GM18526 (cell line): ENCODE data around the gene MCM8.

Experiments
- POLR2A ChIP-seq: IDR thresholded peaks from 3 replicates; pipeline ENCODE4 v1.6.1; 2011; ENCODE audit not compliant: insufficient read length; ENCODE audit errors: extremely low read depth

Gene MCM8

DNA sequence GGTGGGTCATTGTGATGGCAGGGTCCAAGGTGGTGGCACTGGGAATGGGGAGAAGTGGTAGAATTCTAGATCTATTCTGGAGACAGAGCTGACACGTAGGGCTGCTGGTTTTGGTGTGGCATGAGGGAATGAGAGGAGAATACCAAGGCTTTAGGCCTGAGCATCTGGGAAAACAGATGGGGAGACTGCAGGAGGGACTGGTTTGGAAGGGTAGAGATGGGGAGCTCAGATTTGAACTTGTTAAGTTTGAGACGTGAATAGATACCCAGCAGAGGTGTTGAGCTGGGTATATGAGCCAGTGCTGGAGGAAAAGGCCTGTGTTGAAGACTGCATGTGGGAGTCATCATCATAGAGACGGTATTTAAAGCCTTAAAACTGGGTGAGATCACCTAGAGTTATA lies 17.7 kb upstream of the MCM8 start:
- TF ChIP-seq POLR2A: no peak

- TF ChIP-seq POLR2A: no peak
Observed at GRCh38 chr20:5933802-5934436, 16.5 kb upstream of the MCM8 start.

GRCh38 chr20:5935384-5935783 lies 15.1 kb upstream of the MCM8 start:
- no peak for TF ChIP-seq POLR2A

DNA sequence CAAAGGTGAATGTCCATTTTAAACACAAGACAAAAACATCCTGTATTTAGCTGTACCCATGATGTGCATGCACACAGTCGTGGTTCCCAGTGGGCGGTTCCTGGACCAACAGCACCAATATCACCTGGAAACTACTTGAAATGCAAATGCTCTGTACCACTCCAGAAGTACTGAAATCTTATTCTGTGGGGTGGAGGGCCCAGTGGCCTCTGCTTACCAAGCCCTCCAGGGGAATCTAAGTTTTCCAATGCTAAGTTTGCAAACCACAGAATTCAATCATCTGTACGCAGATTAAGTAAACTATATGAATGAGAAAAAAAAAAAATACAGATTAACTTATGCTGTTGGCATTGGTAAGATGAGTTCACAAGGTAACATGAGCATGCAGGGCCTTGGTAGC lies 14.2 kb upstream of the MCM8 start:
- TF ChIP-seq POLR2A: no peak

DNA sequence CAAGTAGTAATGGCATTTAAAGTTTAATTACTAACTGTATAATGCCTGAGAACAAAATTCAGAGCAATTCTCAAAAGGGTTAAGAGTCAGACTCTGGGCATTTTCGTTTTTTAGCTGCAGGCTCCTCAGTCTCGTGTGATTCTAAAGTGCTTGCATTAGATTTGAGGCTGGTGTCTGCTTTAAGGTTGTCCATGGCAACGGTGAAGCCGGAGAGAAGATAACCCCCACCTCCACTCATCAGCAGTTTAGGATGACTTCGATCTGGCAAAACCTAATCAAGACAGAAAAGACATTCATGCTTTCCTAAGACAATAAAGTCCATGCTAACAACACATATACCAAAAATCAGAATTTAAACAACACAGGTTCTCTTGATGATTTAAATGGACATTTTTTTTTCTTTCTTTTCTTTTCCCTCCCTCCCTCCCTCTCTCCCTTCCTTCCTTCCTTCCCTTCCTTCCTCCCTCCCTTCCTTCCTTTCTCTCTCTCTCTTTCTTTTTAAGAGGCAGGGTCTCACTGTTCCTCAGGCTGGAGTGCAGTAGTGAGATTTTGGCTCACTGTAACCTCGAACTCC lies 11.9 kb upstream of the MCM8 start:
- no peak for TF ChIP-seq POLR2A

GRCh38 chr20:5945963-5946362 lies 4.5 kb upstream of the MCM8 start:
- no peak for TF ChIP-seq POLR2A

DNA sequence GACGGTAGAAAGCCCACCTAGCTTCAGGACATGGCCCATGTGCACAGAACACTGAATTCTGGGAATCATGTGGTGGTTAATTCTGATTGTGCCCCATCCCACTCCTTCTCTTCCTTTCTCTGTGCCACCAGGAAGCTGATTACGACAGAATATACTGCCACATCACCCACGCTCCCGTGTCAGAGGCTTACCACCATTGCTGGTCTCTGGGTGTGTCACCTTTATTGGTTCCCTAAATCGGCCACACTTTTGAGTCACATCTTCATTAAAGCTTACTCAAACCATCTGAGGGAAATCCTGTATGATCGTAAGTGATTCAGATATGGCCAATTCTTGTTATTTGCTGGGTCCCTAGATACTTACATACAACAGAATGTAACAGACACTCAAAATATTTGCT lies 3.2 kb upstream of the MCM8 start:
- TF ChIP-seq POLR2A: no peak

DNA sequence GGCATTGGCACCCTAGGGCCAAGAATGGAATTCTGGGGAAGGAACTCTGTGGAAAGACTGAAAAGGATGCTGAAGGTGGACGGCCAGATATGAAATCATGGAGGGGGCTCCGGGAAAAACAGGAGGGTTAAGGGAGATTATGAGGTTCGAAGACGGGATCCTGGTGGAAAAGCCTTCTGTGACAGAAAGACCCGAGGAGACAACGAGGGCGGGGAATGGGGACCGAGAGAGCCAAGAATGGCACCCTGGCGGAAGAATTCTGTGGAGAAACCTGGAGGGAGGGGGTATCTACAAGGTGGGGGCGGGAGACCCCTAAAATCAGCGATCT lies 545 bp upstream of the MCM8 start:
- TF ChIP-seq POLR2A: no peak

DNA sequence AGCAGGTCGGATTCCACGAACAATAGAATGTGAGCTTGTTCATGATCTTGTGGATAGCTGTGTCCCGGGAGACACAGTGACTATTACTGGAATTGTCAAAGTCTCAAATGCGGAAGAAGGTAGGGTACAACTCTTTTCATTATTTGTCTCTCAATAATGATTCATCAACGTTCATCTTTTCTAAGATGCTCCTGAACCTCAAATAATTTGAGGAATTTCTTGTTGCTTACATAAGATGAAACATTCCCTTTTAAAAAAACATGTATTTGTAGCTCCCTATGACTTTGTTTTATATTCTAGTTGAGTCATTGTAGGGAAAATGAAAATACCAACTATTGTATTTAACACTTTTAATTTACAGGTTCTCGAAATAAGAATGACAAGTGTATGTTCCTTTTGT lies 17.0 kb downstream of the MCM8 start:
- TF ChIP-seq POLR2A: no peak

DNA sequence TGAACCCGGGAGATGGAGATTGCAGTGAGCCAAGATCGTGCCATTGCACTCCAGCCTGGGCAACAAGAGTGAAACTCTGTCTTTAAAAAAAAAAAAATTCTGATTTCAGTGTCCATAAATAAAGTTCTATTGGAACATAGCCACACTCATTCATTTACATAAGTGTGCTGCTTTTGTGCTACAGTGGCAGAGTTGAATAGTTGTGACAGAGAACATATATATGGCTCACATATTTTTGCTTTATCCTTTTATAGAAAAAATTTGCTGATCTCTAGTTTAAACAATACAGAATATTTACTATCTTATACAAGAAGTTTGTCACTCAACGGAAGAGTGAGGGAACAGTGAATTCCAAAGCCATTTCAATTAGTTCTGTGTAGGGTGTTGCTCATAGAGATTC lies 18.0 kb downstream of the MCM8 start:
- TF ChIP-seq POLR2A: no peak

DNA sequence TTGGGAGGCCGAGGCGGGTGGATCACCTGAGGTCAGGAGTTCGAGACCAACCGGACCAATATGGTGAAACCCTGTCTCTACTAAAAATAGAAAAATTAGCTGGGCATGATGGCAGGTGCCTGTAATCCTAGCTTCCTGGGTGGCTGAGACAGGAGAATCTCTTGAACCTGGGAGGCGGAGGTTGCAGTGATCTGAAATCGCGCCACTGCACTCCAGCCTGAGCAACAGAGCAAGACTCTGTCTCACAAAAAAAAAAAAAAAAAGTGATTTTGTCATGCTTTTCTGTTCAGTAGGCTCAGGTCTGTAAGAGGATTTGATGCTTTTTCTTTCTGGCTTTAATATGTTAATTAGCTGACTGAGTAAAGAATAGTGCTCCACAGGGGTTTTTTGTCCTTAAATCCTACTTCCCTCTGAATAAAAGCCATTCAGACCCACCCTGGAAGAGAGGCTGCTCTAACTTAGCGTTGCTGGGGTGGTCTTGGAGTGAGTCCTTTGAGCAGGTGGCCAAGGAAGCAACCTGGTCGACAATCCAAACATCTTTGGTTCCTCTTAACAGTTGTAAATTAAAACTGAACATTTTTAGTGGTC lies 19.0 kb downstream of the MCM8 start:
- TF ChIP-seq POLR2A: no peak

GRCh38 chr20:5969940-5970339 lies 19.5 kb downstream of the MCM8 start:
- no peak for TF ChIP-seq POLR2A

DNA sequence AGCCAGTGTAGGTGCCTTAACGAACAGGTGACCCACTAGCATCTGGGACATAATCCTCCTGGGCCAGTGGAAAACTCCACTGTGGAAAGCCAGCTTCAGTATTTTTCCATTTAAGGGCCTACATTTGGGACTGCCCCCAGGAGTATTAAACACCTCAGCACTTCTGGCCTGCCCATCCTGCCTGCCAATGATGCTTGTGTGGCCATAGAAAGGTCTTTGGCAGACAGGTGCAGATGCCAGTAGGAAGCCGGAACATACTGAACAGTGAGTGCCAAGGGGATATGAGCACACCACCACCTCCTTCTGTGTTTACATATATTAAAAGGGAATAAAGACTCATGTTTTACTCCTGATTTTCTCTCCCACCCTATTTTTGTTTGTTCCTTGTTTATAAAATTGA lies 19.9 kb downstream of the MCM8 start:
- no peak for TF ChIP-seq POLR2A

DNA sequence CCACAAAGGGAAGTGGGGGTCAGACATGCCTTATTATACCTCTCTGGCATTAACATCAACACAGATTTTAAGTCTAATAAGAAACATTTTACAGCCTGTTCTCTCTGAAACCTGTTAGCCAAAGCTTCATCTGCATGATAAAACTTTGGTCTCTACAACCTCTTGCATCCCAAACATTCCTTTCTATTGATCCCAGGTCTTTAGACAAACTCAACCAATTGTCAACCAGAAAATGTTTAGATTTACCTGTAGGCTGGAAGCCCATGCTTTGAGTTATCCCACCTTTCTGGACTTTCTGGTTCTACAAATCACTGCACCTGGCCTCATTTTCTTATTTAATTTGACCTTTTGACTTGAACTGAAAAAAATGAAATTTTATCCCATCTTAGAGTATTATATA lies 20.8 kb downstream of the MCM8 start:
- no peak for TF ChIP-seq POLR2A

GRCh38 chr20:5973172-5973571 lies 22.7 kb downstream of the MCM8 start:
- TF ChIP-seq POLR2A: no peak

DNA sequence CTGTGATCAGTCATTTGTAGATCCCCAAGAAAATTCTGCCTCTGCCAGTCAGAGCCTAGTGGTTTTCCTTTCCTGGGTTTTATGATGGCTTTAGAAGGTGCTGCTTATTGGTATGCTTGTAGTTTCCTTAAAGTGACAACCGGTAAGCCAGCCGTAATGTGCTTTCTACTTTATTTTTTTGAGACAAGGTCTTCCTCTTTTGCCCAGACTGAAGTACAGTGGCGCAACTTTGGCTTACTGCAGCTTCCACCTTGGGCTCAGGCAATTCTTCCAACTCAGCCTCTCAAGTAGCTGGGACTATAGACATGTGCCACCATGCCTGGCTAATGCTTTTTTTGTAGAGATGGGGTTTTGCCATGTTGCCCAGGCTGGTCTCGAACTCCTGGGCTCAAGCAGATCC lies 23.5 kb downstream of the MCM8 start:
- TF ChIP-seq POLR2A: no peak

DNA sequence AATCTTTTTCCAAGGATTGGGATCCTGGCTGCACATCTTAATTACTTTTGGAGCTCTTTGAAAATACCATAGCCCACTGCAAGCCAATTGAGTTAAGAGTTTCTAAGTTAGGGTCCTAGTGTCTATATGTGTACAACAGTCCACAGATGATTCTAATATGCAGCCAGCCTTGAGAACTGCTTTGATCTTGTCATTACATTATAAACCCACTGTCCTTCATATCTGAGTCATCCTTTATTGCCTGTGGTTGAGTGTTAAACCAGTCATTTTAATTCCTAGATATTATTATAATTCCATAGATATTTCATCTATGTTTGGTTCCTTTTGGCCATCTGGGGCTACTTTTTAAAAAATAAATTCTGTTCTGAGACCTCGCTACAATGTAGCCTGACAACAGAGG lies 24.1 kb downstream of the MCM8 start:
- TF ChIP-seq POLR2A: no peak
